Measurements from ENCODE around the gene SDHC.

- TF ChIP-seq, protein P1, sequence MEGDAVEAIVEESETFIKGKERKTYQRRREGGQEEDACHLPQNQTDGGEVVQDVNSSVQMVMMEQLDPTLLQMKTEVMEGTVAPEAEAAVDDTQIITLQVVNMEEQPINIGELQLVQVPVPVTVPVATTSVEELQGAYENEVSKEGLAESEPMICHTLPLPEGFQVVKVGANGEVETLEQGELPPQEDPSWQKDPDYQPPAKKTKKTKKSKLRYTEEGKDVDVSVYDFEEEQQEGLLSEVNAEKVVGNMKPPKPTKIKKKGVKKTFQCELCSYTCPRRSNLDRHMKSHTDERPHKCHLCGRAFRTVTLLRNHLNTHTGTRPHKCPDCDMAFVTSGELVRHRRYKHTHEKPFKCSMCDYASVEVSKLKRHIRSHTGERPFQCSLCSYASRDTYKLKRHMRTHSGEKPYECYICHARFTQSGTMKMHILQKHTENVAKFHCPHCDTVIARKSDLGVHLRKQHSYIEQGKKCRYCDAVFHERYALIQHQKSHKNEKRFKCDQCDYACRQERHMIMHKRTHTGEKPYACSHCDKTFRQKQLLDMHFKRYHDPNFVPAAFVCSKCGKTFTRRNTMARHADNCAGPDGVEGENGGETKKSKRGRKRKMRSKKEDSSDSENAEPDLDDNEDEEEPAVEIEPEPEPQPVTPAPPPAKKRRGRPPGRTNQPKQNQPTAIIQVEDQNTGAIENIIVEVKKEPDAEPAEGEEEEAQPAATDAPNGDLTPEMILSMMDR (IDR thresholded peaks at IDR 0.05; ENCODE audit: low read depth, low read length): no peak
- TF ChIP-seq, protein P2, sequence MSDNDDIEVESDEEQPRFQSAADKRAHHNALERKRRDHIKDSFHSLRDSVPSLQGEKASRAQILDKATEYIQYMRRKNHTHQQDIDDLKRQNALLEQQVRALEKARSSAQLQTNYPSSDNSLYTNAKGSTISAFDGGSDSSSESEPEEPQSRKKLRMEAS (IDR thresholded peaks at IDR 0.05; ENCODE audit: low read depth, low read length): no peak
- TF ChIP-seq POLR2A (IDR thresholded peaks at IDR 0.05; ENCODE audit: extremely low read depth, insufficient read length): no peak
These were observed 37.3 kb downstream of the SDHC start for GRCh38 chr1:161351482-161351881.

All from NB4 (cell line).